ENCODE data around the gene PTPRT.

Gene PTPRT

DNA sequence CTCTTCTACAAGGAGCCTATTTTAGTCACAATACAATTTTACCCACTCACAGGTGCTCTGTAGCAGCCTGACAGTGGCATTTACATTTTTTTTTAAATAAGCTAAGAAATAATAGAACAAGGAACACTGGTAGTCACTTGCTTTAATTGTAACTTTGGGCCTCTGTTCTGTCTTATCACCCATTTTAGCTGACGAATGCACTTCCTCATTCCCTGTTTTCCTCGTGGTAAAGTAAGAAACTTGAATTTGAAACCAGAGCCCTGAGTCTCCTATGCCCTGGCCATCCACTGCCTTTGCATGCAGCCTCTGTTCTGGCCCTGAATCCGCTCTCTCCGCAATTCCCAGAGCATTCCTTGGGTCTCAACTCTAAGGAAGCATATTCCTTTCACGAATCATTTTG is 550.6 kb downstream of the PTPRT start:
- no peak for DNase-seq (ENCODE audit: low spot score)
- no peak overlapping the region for H3K27ac ChIP-seq
- POLR2A ChIA-PET (ENCODE audit: low non-redundant PET) = no interaction called here
- TF ChIP-seq, protein P1, sequence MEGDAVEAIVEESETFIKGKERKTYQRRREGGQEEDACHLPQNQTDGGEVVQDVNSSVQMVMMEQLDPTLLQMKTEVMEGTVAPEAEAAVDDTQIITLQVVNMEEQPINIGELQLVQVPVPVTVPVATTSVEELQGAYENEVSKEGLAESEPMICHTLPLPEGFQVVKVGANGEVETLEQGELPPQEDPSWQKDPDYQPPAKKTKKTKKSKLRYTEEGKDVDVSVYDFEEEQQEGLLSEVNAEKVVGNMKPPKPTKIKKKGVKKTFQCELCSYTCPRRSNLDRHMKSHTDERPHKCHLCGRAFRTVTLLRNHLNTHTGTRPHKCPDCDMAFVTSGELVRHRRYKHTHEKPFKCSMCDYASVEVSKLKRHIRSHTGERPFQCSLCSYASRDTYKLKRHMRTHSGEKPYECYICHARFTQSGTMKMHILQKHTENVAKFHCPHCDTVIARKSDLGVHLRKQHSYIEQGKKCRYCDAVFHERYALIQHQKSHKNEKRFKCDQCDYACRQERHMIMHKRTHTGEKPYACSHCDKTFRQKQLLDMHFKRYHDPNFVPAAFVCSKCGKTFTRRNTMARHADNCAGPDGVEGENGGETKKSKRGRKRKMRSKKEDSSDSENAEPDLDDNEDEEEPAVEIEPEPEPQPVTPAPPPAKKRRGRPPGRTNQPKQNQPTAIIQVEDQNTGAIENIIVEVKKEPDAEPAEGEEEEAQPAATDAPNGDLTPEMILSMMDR (conservative IDR thresholded peaks at IDR 0.05; ENCODE audit: low read depth) = no peak
- CTCF ChIA-PET = interaction anchor here (0.6 kb wide), 1 partner anchor 32 kb away, joined by 4 read pairs; no protein-coding TSS in a partner anchor

DNA sequence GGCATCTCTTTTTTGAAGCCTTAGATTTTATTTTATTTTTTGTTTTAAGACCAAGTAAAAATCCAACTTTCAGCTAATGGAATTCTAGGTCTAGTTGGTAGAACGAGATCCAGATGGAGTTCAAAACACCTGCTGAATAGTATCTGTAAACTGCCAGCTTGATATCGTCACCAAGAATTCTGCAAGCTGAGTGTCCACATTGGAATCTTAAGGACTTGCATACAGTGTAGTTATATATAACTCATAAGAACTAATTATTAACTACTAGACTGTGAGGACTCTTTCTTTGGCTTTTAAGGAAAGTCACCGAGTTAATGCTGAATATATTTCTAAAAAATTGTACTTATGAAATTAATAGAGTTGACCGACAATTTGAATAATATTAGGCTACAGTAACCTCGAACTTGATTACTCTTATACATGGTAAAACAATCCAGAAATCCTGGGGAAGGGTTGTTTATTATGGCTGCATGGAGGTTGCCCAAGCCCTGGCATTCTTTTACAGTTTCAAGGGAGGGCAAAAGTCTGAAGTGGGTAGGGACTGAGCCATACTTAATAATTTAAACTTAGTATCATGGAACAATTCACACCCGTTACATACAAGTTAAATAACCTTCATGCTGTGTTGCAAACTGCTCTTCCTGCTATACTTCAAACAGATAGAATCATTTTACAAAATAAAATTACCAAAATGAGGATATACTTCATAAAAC is 553.9 kb downstream of the PTPRT start:
- ChIA-PET CTCF (interaction anchor here (0.7 kb wide), 1 partner anchor 583 kb away, joined by 4 read pairs; no protein-coding TSS in a partner anchor), POLR2A (ENCODE audit: low non-redundant PET) (no interaction called here)
- TF ChIP-seq, protein P1 (conservative IDR thresholded peaks at IDR 0.05; ENCODE audit: low read depth) = no peak
- no peak overlapping the region for H3K27ac ChIP-seq
- no peak for DNase-seq (ENCODE audit: low spot score)

DNA sequence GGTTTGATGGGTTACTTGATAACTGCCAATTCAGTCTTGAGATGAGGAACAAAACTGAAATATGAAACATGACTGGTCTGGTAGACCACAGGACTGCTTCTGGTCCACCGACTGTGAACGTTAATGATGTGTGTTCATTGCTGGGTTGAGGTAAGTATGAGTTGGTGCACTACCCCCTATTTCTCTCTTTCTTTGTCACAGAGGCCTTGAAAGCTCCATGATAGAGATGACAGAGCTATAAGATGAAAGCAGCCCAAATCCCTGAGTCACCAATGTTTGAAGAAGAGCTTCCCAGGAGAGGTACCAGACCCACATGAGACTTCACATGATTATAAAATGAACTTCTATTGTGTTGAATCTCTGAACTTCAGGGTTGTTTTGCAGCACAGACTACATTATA is 555.5 kb downstream of the PTPRT start:
- no peak overlapping the region for H3K27ac ChIP-seq
- ChIA-PET CTCF (no interaction called here), POLR2A (ENCODE audit: low non-redundant PET) (no interaction called here)
- TF ChIP-seq, protein P1 (conservative IDR thresholded peaks at IDR 0.05; ENCODE audit: low read depth) = no peak
- no peak for DNase-seq (ENCODE audit: low spot score)

DNA sequence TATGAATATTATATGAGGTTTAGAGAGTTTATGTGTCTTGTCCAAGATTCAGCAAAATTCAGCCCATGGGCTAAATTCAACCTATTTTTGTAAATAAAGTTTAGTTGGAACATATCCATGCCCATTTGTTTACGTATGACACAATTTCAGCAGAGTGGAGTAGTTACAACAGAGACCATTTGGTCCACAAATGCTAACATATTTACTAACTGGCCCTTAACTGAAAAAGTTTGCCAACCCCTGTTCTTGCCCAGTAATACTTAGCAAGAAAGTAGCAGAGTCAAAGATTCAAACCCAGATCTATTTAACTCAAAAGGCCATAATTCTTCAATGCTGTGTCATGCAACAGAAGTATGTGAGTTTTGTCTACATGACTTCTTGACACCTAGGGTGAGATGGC is 561.0 kb downstream of the PTPRT start:
- POLR2A ChIA-PET (ENCODE audit: low non-redundant PET) = no interaction called here
- H3K27ac ChIP-seq = no peak overlapping the region
- TF ChIP-seq, protein P1 (conservative IDR thresholded peaks at IDR 0.05; ENCODE audit: low read depth) = no peak
- DNase-seq (ENCODE audit: low spot score) = no peak
- CTCF ChIA-PET = no interaction called here

DNA sequence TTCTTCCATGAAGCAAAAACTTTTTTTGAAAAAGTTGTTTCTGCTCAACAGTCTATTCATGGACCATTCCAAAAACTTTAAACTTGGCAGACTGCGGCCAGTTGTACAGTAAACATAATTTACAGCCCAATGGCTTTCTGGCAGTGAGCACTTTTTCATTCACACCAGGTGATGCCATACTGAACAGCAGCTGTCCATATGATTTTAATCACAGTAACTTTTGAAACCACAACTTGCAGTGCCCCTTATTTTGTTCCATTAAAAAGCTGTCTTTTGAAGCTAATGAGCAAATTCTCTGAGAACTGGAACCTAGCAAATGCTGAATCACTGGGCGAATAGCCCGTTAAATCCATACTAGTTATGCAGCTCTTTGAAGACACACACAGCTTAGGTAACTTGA is 576.6 kb downstream of the PTPRT start:
- POLR2A ChIA-PET (ENCODE audit: low non-redundant PET) = no interaction called here
- DNase-seq (ENCODE audit: low spot score) = no peak
- no peak overlapping the region for H3K27ac ChIP-seq
- CTCF ChIA-PET = no interaction called here
- TF ChIP-seq, protein P1 (conservative IDR thresholded peaks at IDR 0.05; ENCODE audit: low read depth) = no peak

DNA sequence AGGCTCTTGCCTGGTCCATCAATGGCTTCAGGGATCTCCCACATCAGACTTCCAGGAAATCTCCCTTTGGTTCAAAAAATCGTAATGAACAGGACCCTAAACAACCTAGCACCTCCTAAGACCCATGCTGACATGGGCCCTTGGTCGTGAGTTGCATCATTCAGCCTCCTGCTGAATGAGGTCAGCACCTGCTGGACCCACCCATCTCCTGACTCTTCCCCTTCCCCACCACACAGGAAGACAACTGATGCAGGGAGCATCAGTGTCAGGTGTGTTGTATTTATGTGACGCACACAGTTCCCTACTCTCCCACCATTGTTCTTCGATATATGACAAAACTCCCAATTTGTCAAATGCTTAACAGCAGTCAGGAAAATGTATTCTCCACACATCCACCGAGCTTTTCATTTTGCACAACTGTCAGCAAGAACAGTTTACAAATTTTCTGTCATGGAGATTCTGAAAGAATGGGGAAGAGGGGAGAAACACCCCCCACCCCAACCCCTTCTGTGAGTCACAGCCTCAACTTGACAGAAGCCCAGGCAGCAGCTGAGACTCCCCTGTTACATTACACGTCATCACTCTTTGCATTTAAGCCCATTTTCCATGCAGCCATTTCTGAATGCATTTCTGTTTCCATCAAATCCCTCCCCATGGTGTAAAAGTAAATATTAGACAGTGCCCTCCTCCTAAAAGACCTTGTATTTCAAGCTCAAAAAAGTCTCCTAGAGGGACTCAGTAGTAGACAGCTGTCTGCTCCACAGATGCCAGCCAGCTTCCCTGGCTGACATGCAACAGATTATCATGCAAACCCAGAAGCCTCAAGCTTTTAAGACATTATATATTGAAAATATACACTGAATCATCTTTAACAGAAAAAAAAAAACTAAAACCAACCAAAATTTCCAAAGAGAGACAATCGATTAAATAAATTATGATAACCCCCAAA is 577.5 kb downstream of the PTPRT start:
- no peak for DNase-seq (ENCODE audit: low spot score)
- TF ChIP-seq, protein P1 (conservative IDR thresholded peaks at IDR 0.05; ENCODE audit: low read depth) = no peak
- ChIA-PET CTCF (no interaction called here), POLR2A (ENCODE audit: low non-redundant PET) (no interaction called here)
- no peak overlapping the region for H3K27ac ChIP-seq

Data from RWPE1 (cell line).